Activated T-cell treated with anti-CD3 and anti-CD28 coated beads, Interleukin-2, amount 50 U/mL, for 1 hour (primary cell): ENCODE data around the gene GALNT14.

Experiments
- DNase-seq: peaks from one replicate; pipeline ENCODE4 v3.0.0-alpha.2; 2020

GALNT14 gene

GRCh38 chr2:31132786-31133185 is 5.5 kb downstream of the GALNT14 start:
- no peak for DNase-seq

GRCh38 chr2:31131871-31132270 is 6.4 kb downstream of the GALNT14 start:
- DNase-seq, result no peak

GRCh38 chr2:31129375-31130171 is 8.7 kb downstream of the GALNT14 start:
- no peak for DNase-seq

GRCh38 chr2:31127931-31128330 is 10.3 kb downstream of the GALNT14 start:
- DNase-seq, result no peak

GRCh38 chr2:31125918-31126695 is 12.1 kb downstream of the GALNT14 start:
- DNase-seq, result no peak

GRCh38 chr2:31124904-31125303 is 13.3 kb downstream of the GALNT14 start:
- no peak for DNase-seq

- no peak for DNase-seq
Measured at GRCh38 chr2:31122133-31122532, 16.1 kb downstream of the GALNT14 start.

- no peak for DNase-seq
Measured at GRCh38 chr2:31113765-31114164, 24.5 kb downstream of the GALNT14 start.

- DNase-seq, result no peak
Measured at GRCh38 chr2:31112544-31112943, 25.7 kb downstream of the GALNT14 start.

- no peak for DNase-seq
Measured at GRCh38 chr2:31110998-31111397, 27.2 kb downstream of the GALNT14 start.

- DNase-seq, result no peak
Measured at GRCh38 chr2:31110431-31110830, 27.8 kb downstream of the GALNT14 start.

- DNase-seq, result no peak
Measured at GRCh38 chr2:31109633-31110192, 28.5 kb downstream of the GALNT14 start.

- DNase-seq, result no peak
Measured at GRCh38 chr2:31108561-31109286, 29.5 kb downstream of the GALNT14 start.

- no peak for DNase-seq
Measured at GRCh38 chr2:31107591-31108300, 30.5 kb downstream of the GALNT14 start.

- DNase-seq, result no peak
Measured at GRCh38 chr2:31101701-31102100, 36.5 kb downstream of the GALNT14 start.

- no peak for DNase-seq
Measured at GRCh38 chr2:31097962-31098613, 40.2 kb downstream of the GALNT14 start.

- no peak for DNase-seq
Measured at GRCh38 chr2:31090188-31090587, 48.1 kb downstream of the GALNT14 start.

GRCh38 chr2:31089645-31090044 is 48.6 kb downstream of the GALNT14 start:
- DNase-seq, result no peak

GRCh38 chr2:31088504-31089195 is 49.6 kb downstream of the GALNT14 start:
- no peak for DNase-seq

GRCh38 chr2:31087491-31087890 is 50.7 kb downstream of the GALNT14 start:
- DNase-seq, result no peak

- no peak for DNase-seq
Measured at GRCh38 chr2:31086590-31086989, 51.6 kb downstream of the GALNT14 start.
